GM20000 (cell line): ENCODE data around the gene BTD.

ENCODE experiments used
- DNase-seq: peaks from one replicate; pipeline ENCODE4 v3.0.0; 2012; ENCODE audit warnings: low spot score
- TF ChIP-seq, protein P1 (sequence below): IDR thresholded peaks from 2 replicates; pipeline ENCODE4 v1.5.1; 2012; ENCODE audit warnings: mild to moderate bottlenecking, control low read depth; ENCODE audit errors: extremely low read depth, missing control alignments

Gene BTD

DNA sequence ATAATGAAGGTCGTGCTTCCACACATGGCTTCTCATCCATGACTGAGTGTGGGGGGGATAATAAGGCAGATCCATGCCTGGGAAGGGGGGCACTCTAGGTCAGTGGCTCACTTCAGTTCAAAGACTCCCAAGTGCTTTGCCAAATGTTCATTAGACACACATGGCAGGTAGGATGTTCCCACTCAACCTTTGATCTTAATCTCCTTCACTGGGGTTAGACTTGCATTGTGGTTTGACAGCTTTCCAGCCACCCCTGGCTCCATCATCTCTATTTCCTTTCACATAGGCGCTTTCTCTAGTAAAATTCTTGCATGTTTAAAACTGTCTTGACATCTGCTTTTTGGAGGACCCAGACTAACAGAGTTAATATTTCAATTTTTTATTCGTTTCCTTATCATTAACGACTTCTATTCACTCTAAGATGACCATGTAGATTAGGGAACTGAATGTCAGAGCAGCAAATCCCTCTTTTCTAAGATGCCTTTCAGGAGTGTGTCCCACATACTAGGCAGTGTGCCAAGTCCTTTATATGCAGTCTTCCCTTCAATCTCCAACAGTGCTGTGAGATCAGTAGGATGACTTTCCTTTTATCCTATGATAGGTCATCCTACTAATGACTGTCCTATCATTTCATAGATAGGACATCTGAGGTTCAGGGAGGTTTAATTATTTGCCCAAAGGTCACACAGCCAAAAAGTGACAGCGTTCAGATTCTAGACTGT lies 57.9 kb downstream of the BTD start:
- no peak for DNase-seq
- TF ChIP-seq, protein P1, sequence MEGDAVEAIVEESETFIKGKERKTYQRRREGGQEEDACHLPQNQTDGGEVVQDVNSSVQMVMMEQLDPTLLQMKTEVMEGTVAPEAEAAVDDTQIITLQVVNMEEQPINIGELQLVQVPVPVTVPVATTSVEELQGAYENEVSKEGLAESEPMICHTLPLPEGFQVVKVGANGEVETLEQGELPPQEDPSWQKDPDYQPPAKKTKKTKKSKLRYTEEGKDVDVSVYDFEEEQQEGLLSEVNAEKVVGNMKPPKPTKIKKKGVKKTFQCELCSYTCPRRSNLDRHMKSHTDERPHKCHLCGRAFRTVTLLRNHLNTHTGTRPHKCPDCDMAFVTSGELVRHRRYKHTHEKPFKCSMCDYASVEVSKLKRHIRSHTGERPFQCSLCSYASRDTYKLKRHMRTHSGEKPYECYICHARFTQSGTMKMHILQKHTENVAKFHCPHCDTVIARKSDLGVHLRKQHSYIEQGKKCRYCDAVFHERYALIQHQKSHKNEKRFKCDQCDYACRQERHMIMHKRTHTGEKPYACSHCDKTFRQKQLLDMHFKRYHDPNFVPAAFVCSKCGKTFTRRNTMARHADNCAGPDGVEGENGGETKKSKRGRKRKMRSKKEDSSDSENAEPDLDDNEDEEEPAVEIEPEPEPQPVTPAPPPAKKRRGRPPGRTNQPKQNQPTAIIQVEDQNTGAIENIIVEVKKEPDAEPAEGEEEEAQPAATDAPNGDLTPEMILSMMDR: no peak

- TF ChIP-seq, protein P1: no peak
- DNase-seq: no peak
These were observed 58.8 kb downstream of the BTD start for GRCh38 chr3:15660055-15660935.

DNA sequence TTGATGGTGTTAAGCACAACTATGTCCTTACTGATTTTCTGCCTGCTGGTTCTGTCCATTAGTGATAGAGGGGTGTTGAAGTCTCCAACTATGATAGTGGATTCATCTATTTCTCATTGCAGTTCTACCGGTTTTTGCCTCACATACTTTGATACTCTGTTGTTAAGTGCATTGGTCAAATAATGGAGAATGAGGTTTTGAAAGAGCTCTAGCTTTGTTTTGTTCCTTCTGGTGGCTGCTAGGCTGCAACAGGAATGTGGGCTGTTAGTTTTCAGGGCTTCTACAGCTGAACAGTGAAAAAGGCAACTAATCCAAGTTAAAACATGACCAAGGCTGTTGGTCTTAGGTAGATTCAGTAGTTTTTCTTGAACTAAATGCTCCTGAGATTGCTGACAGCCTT lies 62.6 kb downstream of the BTD start:
- TF ChIP-seq, protein P1: no peak
- no peak for DNase-seq

- no peak for DNase-seq
- TF ChIP-seq, protein P1: no peak
These were observed 64.1 kb downstream of the BTD start for GRCh38 chr3:15665510-15666150.

- TF ChIP-seq, protein P1: no peak
- no peak for DNase-seq
These were observed 64.7 kb downstream of the BTD start for GRCh38 chr3:15666277-15666676.

- TF ChIP-seq, protein P1: no peak
- no peak for DNase-seq
These were observed 65.9 kb downstream of the BTD start for GRCh38 chr3:15667484-15667883.

GRCh38 chr3:15673536-15673935 lies 72.0 kb downstream of the BTD start:
- TF ChIP-seq, protein P1: no peak
- DNase-seq: no peak
